ENCODE measurements around the gene KLHL6. TPM values are rescaled to one million over a fixed set of nuclear protein-coding genes. Genes with fewer than 3 reads are reported as not detected.

The KLHL6 gene
- total RNA-seq, 2 donors from 2014 or later = 0.33 to 0.40 TPM

DNA sequence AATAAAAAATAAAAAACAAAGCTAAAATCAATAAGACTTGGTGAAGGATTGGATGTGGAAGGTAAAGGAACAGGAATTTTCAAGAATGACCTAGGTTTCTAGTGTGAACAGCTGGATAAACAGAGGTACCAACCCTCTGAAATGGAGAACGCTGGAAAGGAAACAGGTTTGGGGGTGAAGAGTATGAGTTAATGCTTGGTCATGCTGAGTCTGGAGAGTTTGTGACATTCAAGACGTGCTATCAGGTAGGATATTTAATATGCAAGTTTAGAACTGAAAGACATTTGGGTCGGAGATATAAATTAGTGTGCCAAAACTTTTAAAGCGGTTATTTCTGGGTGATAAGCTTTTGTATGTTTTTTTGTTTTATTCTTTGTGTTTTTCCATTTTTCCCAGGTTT lies 11.4 kb upstream of the KLHL6 start:
- Histone ChIP-seq H3K36me3 (ENCODE audit: control insufficient read depth, insufficient read depth, low read length) (no peaks in the 10 kb centered on the region), H3K27ac (ENCODE audit: low read depth, low read length) (no peak overlapping the region), H3K9ac (ENCODE audit: extremely low read depth, low read length, poor library complexity, severe bottlenecking) (no peak overlapping the region), H3K9me3 (ENCODE audit: control insufficient read depth, low read length) (no peaks in the 10 kb centered on the region), H3K27me3 (ENCODE audit: control insufficient read depth, insufficient read depth, low read length, poor library complexity, severe bottlenecking) (no peaks in the 10 kb centered on the region), H3K4me1 (ENCODE audit: control insufficient read depth, insufficient read depth, low read length) (no peaks in the 10 kb centered on the region), H3K4me3 (ENCODE audit: low read length) (no peak overlapping the region)
- 91 to 97% methylated on average over 4 of the region's 4 CpGs for WGBS, 2 experiments (ENCODE audit: insufficient coverage in 1 of 2, insufficient read length in 1 of 2)
- no peak overlapping the region for H3K4me3 Mint-ChIP-seq
- DNase-seq = no peak
- no peaks in the 10 kb centered on the region for H3K9me3 Mint-ChIP-seq
- no peaks in the 10 kb centered on the region for H3K27me3 Mint-ChIP-seq (ENCODE audit: insufficient read depth)
- H3K27ac Mint-ChIP-seq = no peak overlapping the region
- TF ChIP-seq, protein P1, sequence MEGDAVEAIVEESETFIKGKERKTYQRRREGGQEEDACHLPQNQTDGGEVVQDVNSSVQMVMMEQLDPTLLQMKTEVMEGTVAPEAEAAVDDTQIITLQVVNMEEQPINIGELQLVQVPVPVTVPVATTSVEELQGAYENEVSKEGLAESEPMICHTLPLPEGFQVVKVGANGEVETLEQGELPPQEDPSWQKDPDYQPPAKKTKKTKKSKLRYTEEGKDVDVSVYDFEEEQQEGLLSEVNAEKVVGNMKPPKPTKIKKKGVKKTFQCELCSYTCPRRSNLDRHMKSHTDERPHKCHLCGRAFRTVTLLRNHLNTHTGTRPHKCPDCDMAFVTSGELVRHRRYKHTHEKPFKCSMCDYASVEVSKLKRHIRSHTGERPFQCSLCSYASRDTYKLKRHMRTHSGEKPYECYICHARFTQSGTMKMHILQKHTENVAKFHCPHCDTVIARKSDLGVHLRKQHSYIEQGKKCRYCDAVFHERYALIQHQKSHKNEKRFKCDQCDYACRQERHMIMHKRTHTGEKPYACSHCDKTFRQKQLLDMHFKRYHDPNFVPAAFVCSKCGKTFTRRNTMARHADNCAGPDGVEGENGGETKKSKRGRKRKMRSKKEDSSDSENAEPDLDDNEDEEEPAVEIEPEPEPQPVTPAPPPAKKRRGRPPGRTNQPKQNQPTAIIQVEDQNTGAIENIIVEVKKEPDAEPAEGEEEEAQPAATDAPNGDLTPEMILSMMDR (conservative IDR thresholded peaks at IDR 0.05) = no peak
- no peaks in the 10 kb centered on the region for H3K36me3 Mint-ChIP-seq (ENCODE audit: low read depth)
- H3K4me1 Mint-ChIP-seq = no peaks in the 10 kb centered on the region

DNA sequence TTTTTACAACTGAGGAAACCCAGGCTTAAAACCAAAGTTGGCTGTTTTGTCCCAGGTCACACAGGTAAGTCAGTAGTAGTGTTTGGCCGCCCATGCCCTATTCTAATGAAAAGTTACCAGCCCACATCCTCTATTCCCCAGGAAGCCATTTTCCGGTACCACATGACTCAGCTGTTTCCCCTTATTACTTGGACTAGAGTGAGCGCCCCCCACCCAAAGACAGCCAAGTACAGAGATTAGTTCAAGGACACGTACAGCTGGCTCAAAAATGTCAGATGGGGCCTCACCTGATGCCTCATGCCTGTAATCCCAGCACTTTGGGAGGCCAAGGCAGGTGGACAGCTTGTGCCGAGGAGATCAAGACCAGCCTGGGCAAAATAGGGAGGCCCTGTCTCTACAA lies 8.5 kb upstream of the KLHL6 start:
- Mint-ChIP-seq H3K4me1 (peaks cover 11% of the 10 kb centered on the region), H3K36me3 (ENCODE audit: low read depth) (no peaks in the 10 kb centered on the region), H3K27me3 (ENCODE audit: insufficient read depth) (no peaks in the 10 kb centered on the region), H3K9me3 (no peaks in the 10 kb centered on the region), H3K27ac (no peak overlapping the region), H3K4me3 (no peak overlapping the region)
- Histone ChIP-seq H3K9ac (ENCODE audit: extremely low read depth, low read length, poor library complexity, severe bottlenecking) (no peak overlapping the region), H3K36me3 (ENCODE audit: control insufficient read depth, insufficient read depth, low read length) (no peaks in the 10 kb centered on the region), H3K27ac (ENCODE audit: low read depth, low read length) (no peak overlapping the region), H3K27me3 (ENCODE audit: control insufficient read depth, insufficient read depth, low read length, poor library complexity, severe bottlenecking) (no peaks in the 10 kb centered on the region), H3K4me1 (ENCODE audit: control insufficient read depth, insufficient read depth, low read length) (peaks cover 6% of the 10 kb centered on the region), H3K4me3 (ENCODE audit: low read length) (no peak overlapping the region), H3K9me3 (ENCODE audit: control insufficient read depth, low read length) (no peaks in the 10 kb centered on the region)
- TF ChIP-seq, protein P1 (conservative IDR thresholded peaks at IDR 0.05) = no peak
- 93 to 100% methylated on average over 2 to 5 of the region's 5 CpGs for WGBS, 2 experiments (ENCODE audit: insufficient coverage in 1 of 2, insufficient read length in 1 of 2)
- no peak for DNase-seq

DNA sequence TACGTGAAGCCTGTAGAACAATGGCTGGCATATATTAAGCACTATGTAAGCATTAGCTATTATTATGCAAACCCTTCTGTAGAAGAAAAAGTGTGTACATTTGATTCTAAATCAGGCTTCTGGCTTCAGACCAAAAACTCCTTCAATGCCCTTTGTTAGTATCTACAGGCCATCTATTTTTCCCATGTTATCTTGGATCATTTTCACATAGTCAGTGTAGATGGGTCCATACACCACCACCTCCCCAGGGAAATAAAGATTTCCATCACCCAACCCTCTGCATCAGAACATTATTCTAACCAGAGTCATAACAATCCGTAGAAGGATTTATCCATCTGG lies 8.0 kb upstream of the KLHL6 start:
- H3K36me3 ChIP-seq (ENCODE audit: control insufficient read depth, insufficient read depth, low read length) = no peaks in the 10 kb centered on the region
- Mint-ChIP-seq H3K4me1 (peaks cover 11% of the 10 kb centered on the region), H3K4me3 (no peak overlapping the region), H3K9me3 (no peaks in the 10 kb centered on the region), H3K27me3 (ENCODE audit: insufficient read depth) (no peaks in the 10 kb centered on the region), H3K36me3 (ENCODE audit: low read depth) (no peaks in the 10 kb centered on the region), H3K27ac (no peak overlapping the region)
- H3K4me1 ChIP-seq (ENCODE audit: control insufficient read depth, insufficient read depth, low read length) = peaks cover 6% of the 10 kb centered on the region
- TF ChIP-seq, protein P1 (conservative IDR thresholded peaks at IDR 0.05) = no peak
- H3K27ac ChIP-seq (ENCODE audit: low read depth, low read length) = no peak overlapping the region
- no peaks in the 10 kb centered on the region for H3K27me3 ChIP-seq (ENCODE audit: control insufficient read depth, insufficient read depth, low read length, poor library complexity, severe bottlenecking)
- no peak for DNase-seq
- no peaks in the 10 kb centered on the region for H3K9me3 ChIP-seq (ENCODE audit: control insufficient read depth, low read length)
- no peak overlapping the region for H3K9ac ChIP-seq (ENCODE audit: extremely low read depth, low read length, poor library complexity, severe bottlenecking)
- WGBS, 2 experiments (ENCODE audit: insufficient coverage in 1 of 2, insufficient read length in 1 of 2) = 100% methylated on average over 2 of the region's 2 CpGs; no CpG with 5 or more reads in 1 of the 2 experiments
- H3K4me3 ChIP-seq (ENCODE audit: low read length) = no peak overlapping the region
